HEK293T (cell line): ENCODE data around the gene CADPS.

ENCODE experiments used
- BHLHE40 ChIP-seq: fragments of 450-650 bp; IDR thresholded peaks from 2 replicates; pipeline ENCODE4 v1.6.1; 2016; ENCODE audit warnings: mild to moderate bottlenecking, moderate library complexity, borderline replicate concordance
- FOXM1 ChIP-seq: fragments of 450-650 bp; IDR thresholded peaks from 2 replicates; pipeline ENCODE4 v1.6.1; 2017; ENCODE audit warnings: mild to moderate bottlenecking, borderline replicate concordance
- L3MBTL2 ChIP-seq: fragments of 450-650 bp; conservative IDR thresholded peaks from 2 replicates; pipeline ENCODE4 v1.6.1; 2016; ENCODE audit warnings: mild to moderate bottlenecking
- SP1 ChIP-seq: fragments of 450-650 bp; IDR thresholded peaks from 2 replicates; pipeline ENCODE4 v1.6.1; 2017
- TARDBP ChIP-seq: fragments of 450-650 bp; IDR thresholded peaks from 2 replicates; pipeline ENCODE4 v1.6.1; 2016
- ZNF384 ChIP-seq: fragments of 450-650 bp; IDR thresholded peaks from 2 replicates; pipeline ENCODE4 v1.6.1; 2016

DNA sequence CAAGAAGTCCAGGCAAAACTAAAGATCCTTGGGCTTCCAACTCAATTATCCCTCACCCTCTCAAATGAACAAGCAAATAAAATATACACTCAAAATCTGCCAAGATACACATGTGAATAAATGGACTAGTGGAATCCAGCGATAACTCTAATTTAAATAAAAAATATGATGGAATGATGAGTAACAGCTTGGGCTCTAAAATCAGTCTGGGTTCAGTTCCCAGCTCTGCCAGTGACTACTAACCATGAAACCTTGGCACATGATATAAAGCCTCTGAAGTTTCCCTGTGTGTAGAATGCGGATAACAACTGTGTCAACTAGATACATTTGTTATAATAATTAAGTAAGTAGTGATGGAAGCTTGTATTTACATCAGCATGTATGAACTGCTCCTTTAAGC lies 81.3 kb downstream of the CADPS start:
- no peak for TF ChIP-seq L3MBTL2
- no peak for TF ChIP-seq ZNF384
- TF ChIP-seq FOXM1 = no peak
- TF ChIP-seq TARDBP = no peak
- TF ChIP-seq BHLHE40 = no peak
- no peak for TF ChIP-seq SP1
